BJ (cell line): ENCODE results near the gene ABCB8. TPM values are rescaled to one million over a fixed set of nuclear protein-coding genes. Genes with fewer than 3 reads are reported as not detected.
A peak's percentile ranks its signal among the peaks of the same experiment; 100 is the strongest.

Source experiments
- CTCF ChIA-PET: fragments of 350-600 bp; formaldehyde crosslinking; extraction: SDS; loops from one replicate; lab custom pipeline; 2021; ENCODE audit warnings: antibody characterized with exemption, inconsistent platforms; lab: Yijun Ruan, JAX
- POLR2A ChIA-PET: fragments of 300-600 bp; sonication (Branson Sonifier 250); formaldehyde crosslinking; extraction: SDS; loops from one replicate; lab custom pipeline; 2021; ENCODE audit warnings: antibody characterized with exemption; lab: Charles Lee
- DNase-seq: peaks from one replicate; pipeline ENCODE4 v3.0.0-alpha.2; 2011; ENCODE audit warnings: low read depth
- H3K27me3 ChIP-seq: 2 replicates; pipeline ENCODE4 v1.6.0; 2011; ENCODE audit warnings: low read length; ENCODE audit not compliant: control insufficient read depth, insufficient read depth
- H3K36me3 ChIP-seq: 2 replicates; pipeline ENCODE4 v1.5.1; 2011; ENCODE audit warnings: low read length; ENCODE audit not compliant: control insufficient read depth, insufficient read depth
- H3K4me3 ChIP-seq: 2 replicates; pipeline ENCODE4 v1.5.1; 2011; ENCODE audit warnings: low read depth, mild to moderate bottlenecking, control low read depth, low read length
- CTCF ChIP-seq: IDR thresholded peaks from 2 replicates; pipeline ENCODE4 v1.5.1; 2011; ENCODE audit warnings: low read depth, mild to moderate bottlenecking, control low read depth, inconsistent platforms, low read length, moderate library complexity; ENCODE audit not compliant: insufficient read depth
- polyA plus RNA-seq: library from polyadenylated mRNA; depleted of rRNA; stranded (reverse); fragments of >200 nt; gene quantifications from 2 replicates; pipeline ENCODE4 v1.2.3, GENCODE V29; 2011

Gene ABCB8
- polyA plus RNA-seq, 1 experiment, result 23.6 TPM

DNA sequence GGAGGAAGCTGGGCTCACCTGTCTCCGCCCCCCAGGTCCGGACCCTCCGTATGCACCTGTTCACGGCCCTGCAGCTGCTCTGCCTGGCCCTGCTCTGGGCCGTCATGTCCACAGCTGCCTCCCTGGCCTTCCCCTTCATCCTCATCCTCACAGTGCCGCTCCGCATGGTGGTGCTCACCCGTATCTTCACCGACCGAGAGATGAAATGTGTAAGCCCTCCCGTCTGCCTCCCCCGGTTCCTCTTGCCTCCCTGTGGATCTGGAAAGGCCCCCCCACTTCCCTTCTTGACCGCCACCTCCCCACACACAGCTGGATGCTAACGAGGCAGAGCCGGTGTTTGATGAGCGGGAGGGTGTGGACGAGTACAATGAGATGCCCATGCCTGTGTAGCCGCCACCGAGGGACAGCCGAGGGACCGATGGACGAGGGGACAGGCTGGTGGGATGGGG is 47.8 kb downstream of the ABCB8 start:
- no peaks in the 10 kb centered on the region for H3K27me3 ChIP-seq
- POLR2A ChIA-PET, result interaction anchor here (0.5 kb wide), 1 partner anchor 13 kb away, joined by 4 read pairs; no protein-coding TSS in a partner anchor
- DNase-seq, result no peak
- no peak for TF ChIP-seq CTCF
- CTCF ChIA-PET, result interaction anchor here (0.9 to 1.9 kb wide), 3 partner anchors 9 to 56 kb away, joined by 3 to 6 read pairs (median 4); no protein-coding TSS in a partner anchor
- H3K36me3 ChIP-seq, result peaks cover 37% of the 10 kb centered on the region
- no peak overlapping the region for H3K4me3 ChIP-seq

DNA sequence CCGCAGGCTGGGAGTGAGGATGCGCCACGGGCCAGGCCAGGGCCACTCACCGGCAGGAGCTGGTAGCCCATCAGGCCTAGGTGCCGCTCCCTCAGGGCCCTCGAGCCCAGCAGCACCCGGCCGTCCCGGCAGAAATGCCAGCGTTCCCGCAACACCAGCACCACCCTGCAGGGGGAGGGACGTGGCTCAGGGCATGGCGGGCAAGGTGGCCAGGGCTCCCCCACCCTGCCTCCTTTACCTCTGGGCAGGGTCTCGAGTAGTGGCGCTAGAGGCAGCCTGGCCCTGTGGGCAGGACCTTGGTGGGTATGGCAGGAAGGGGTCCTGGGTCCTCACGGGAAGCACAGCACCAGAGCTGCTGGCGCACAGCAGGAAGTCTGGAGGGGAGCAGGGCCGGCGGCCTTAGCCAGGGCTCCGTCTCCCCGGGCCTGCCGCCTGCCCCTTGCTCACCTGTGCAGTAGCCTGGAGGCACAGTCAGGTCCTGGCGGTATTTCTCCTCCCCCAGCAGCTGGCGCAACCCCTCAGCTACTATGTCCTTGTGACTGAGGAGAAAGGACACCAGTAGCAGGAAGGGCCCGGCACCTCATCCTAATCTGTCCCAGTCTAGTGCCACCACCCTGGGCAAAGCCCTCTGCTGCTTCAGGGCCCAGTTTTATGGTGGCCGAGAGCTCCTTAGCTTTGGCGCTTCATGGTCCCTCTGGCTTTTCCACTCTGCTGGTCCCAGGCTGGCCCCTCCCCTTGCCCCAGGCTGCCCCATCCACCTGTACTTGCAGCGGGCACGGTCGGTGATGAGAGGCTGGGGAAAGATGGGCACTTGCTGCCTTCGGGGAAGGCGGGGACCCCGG is 48.8 kb downstream of the ABCB8 start:
- no peaks in the 10 kb centered on the region for H3K27me3 ChIP-seq
- TF ChIP-seq CTCF, result peak; percentile 42; the same call in 1 of the 2 replicates
- peaks cover 26% of the 10 kb centered on the region for H3K36me3 ChIP-seq
- DNase-seq, result no peak
- CTCF ChIA-PET, result interaction anchor here (0.6 to 1.9 kb wide), 7 partner anchors 8 to 57 kb away, joined by 3 to 6 read pairs (median 4); no protein-coding TSS in a partner anchor
- POLR2A ChIA-PET, result no interaction called here
- no peak overlapping the region for H3K4me3 ChIP-seq

DNA sequence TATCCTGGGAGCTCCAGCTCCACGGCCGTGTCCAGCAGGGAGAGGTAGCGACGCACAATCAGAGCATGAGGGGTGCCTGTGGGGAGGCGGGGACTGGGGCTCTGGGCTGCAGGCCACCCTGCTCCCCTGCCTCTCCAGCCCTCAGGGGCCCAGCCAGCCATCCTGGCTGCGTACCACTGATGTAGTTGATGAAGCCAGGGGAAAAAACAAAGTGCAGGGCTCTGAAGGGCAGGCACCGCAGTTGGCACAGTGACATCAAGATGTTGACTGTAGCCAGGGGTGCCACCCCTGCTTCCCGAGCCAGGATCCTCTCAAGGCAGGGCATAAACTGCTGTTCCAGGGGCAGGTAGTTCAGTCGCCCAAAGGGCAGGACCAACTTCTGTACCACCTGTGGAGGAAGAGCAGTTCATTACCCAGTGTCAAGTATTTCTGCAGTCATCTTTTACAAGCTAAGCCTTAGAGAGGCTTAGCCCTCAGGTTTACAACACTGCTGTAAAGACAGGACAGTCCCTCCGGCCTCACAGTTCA is 49.5 kb downstream of the ABCB8 start:
- no peak for TF ChIP-seq CTCF
- ChIA-PET POLR2A (no interaction called here), CTCF (interaction anchor here (0.5 to 1.9 kb wide), 8 partner anchors 8 to 203 kb away, joined by 3 to 6 read pairs (median 4); no protein-coding TSS in a partner anchor)
- H3K36me3 ChIP-seq, result peaks cover 26% of the 10 kb centered on the region
- no peak overlapping the region for H3K4me3 ChIP-seq
- H3K27me3 ChIP-seq, result no peaks in the 10 kb centered on the region
- no peak for DNase-seq

GRCh38 chr7:151078233-151079040 is 50.2 kb downstream of the ABCB8 start:
- Histone ChIP-seq H3K36me3 (peaks cover 26% of the 10 kb centered on the region), H3K27me3 (no peaks in the 10 kb centered on the region), H3K4me3 (no peak overlapping the region)
- no peak for DNase-seq
- CTCF ChIA-PET, result interaction anchor here (0.5 to 1.6 kb wide), 4 partner anchors 33 to 460 kb away, joined by 3 to 6 read pairs (median 3); no protein-coding TSS in a partner anchor
- POLR2A ChIA-PET, result no interaction called here
- no peak for TF ChIP-seq CTCF
